WERI-Rb-1 (cell line): ENCODE data around the gene PLCE1.
"Not testable (repeated sequence)": the region's sequence is repeated elsewhere in the genome, so short reads cannot be mapped to it uniquely, and the experiment has no call there.

Experiments
- DNase-seq: peaks from one replicate; pipeline ENCODE4 v3.0.0-alpha.2; 2020
- H3K27ac ChIP-seq: fragments of 250-450 bp; sonication (Bioruptor Pico); 2 replicates; pipeline ENCODE4 v1.5.1; 2020; ENCODE audit warnings: mild to moderate bottlenecking, moderate library complexity
- H3K27me3 ChIP-seq: fragments of 250-450 bp; sonication (Bioruptor Pico); 2 replicates; pipeline ENCODE4 v1.5.1; 2021; ENCODE audit warnings: mild to moderate bottlenecking, low read depth, moderate library complexity; ENCODE audit not compliant: insufficient read depth, severe bottlenecking
- H3K36me3 ChIP-seq: fragments of 250-450 bp; sonication (Bioruptor Pico); 2 replicates; pipeline ENCODE4 v1.5.1; 2020; ENCODE audit warnings: mild to moderate bottlenecking, moderate library complexity
- H3K4me3 ChIP-seq: 2 replicates; pipeline ENCODE4 v1.5.1; 2011; ENCODE audit warnings: low read depth, mild to moderate bottlenecking, control low read depth, low read length
- H3K9me3 ChIP-seq: fragments of 250-450 bp; sonication (Bioruptor Pico); 2 replicates; pipeline ENCODE4 v1.5.1; 2021; ENCODE audit warnings: mild to moderate bottlenecking, moderate library complexity; ENCODE audit not compliant: severe bottlenecking
- TF ChIP-seq, protein P1 (sequence below): IDR thresholded peaks from 2 replicates; pipeline ENCODE4 v1.5.1; 2011; ENCODE audit warnings: low read depth, mild to moderate bottlenecking, control low read depth, inconsistent platforms, low read length

The PLCE1 gene

GRCh38 chr10:93954726-93955363 is 38.9 kb upstream of the PLCE1 start:
- TF ChIP-seq, protein P1, sequence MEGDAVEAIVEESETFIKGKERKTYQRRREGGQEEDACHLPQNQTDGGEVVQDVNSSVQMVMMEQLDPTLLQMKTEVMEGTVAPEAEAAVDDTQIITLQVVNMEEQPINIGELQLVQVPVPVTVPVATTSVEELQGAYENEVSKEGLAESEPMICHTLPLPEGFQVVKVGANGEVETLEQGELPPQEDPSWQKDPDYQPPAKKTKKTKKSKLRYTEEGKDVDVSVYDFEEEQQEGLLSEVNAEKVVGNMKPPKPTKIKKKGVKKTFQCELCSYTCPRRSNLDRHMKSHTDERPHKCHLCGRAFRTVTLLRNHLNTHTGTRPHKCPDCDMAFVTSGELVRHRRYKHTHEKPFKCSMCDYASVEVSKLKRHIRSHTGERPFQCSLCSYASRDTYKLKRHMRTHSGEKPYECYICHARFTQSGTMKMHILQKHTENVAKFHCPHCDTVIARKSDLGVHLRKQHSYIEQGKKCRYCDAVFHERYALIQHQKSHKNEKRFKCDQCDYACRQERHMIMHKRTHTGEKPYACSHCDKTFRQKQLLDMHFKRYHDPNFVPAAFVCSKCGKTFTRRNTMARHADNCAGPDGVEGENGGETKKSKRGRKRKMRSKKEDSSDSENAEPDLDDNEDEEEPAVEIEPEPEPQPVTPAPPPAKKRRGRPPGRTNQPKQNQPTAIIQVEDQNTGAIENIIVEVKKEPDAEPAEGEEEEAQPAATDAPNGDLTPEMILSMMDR: no peak
- no peak for DNase-seq
- H3K9me3 ChIP-seq: no peaks in the 10 kb centered on the region
- H3K27me3 ChIP-seq: no peaks in the 10 kb centered on the region
- no peak overlapping the region for H3K4me3 ChIP-seq
- no peaks in the 10 kb centered on the region; the same call in 1 of the 2 replicates for H3K36me3 ChIP-seq
- no peak overlapping the region for H3K27ac ChIP-seq

DNA sequence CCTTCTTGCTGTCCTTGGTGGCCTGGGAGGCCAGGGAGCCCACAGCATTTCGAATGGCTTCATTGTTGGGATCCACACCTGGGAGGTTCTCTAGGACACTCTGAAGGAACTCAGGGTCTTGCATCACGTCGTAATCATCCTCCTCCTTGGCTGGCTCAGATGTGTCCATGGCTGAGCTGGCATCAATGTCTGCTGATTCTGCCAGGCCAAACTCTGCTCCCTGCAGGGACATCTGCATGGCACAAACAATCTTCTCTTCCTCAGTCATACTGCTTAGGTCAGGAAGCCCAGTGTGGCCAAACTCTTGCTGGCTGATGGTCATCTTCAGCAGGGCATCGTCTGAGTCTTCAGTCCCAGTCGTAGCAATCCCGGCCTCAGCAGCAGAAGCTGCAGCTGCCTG is 34.9 kb upstream of the PLCE1 start:
- TF ChIP-seq, protein P1: no peak
- no peaks in the 10 kb centered on the region for H3K27me3 ChIP-seq
- H3K27ac ChIP-seq: no peak overlapping the region
- DNase-seq: no peak
- H3K9me3 ChIP-seq: no peaks in the 10 kb centered on the region
- H3K36me3 ChIP-seq: no peaks in the 10 kb centered on the region; the same call in 1 of the 2 replicates
- no peak overlapping the region for H3K4me3 ChIP-seq

DNA sequence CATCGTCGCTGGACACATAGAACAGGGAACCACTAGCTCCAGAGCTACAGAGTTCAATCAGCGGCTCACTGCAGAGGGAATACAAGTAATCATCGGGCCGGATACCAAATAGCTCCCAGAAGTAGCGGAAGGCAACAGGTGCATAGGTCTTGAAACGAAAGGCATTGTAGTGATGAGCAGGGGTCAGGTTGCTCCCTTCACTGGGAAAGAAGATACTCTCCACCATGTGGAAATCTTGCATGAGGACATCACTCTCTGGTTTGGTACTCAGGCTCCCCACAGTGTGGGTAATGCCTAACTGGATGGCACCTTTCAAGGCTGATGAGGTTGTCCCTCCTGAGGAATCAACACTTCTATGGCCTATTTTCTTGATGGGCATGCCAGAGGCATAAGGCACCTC is 32.7 kb upstream of the PLCE1 start:
- H3K27ac ChIP-seq, H3K36me3 ChIP-seq, DNase-seq, H3K27me3 ChIP-seq, H3K9me3 ChIP-seq, H3K4me3 ChIP-seq: not testable (repeated sequence)

DNA sequence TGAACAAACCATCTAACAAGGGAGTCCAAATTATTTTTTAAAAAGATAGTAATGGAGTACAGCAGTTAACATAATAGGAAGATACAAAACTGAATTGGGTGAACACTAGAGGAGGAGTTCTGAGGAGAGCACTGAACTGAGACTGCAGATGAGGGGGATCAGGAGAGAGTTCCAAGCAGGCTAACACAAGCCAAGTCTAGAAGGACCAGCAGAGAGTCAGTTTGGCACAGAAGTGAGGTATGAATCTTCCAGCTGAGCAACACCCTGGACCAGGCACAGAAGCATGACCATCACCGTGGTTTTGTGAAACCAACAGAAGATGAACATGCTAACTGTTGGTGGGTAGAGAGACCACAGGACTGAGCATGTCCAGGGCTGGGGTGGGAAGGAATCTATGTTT is 30.8 kb upstream of the PLCE1 start:
- DNase-seq: no peak
- TF ChIP-seq, protein P1: no peak
- no peaks in the 10 kb centered on the region for H3K36me3 ChIP-seq

DNA sequence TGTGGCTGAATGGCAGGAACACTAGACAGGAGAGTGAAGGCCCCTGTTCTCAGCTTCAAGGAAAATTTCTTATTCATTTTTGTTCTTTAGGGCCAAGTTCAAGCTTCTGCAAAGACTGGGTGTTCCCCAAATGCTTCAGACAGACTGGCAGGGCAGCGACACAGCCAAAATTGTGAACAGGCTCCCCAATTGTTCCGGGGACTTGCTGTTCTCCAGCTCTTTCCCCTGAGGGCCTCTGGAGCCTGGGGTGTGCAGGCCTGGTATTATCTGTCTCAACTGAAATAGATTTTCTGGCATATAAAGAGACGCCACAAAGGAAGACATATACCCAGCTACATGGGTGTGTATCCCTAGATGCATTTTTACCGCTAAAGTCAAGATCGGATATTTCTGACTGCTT is 30.3 kb upstream of the PLCE1 start:
- Histone ChIP-seq H3K27ac (no peak overlapping the region), H3K9me3 (no peaks in the 10 kb centered on the region), H3K36me3 (no peaks in the 10 kb centered on the region), H3K27me3 (no peaks in the 10 kb centered on the region), H3K4me3 (no peak overlapping the region)
- TF ChIP-seq, protein P1: no peak
- DNase-seq: no peak

More for the DNA sequence above, 30.8 kb upstream of the PLCE1 start:
- Histone ChIP-seq H3K27ac (no peak overlapping the region), H3K27me3 (no peaks in the 10 kb centered on the region), H3K9me3 (no peaks in the 10 kb centered on the region), H3K4me3 (no peak overlapping the region)

DNA sequence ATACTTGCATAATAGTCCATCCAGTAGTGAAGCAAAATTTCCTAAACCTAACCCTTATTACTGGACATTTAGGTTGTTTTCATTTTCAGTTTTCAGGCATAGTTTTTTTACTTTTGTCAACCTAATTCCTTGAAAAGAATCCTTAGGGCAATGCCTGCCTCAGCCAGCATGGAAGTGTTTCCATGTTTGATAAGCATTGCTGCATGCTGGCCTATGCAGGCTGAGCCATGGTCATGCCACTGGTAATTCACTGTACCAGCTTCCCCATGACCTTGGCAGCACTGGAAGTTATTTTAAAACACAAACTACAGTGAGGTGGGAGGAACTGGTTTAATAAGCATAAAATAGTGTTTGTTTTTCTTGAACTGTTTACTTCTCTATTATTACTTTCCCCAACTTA is 27.8 kb upstream of the PLCE1 start:
- no peak for DNase-seq
- Histone ChIP-seq H3K27ac (no peak overlapping the region), H3K36me3 (no peaks in the 10 kb centered on the region), H3K4me3 (no peak overlapping the region), H3K9me3 (no peaks in the 10 kb centered on the region), H3K27me3 (no peaks in the 10 kb centered on the region)
- TF ChIP-seq, protein P1: no peak
